B cell (primary cell): Measurements from ENCODE around the gene PPP2R5B.

Experiments
- EZH2 ChIP-seq: IDR thresholded peaks from 2 replicates; pipeline ENCODE4 v1.6.1; 2012; ENCODE audit warnings: borderline replicate concordance, low read depth, mild to moderate bottlenecking, moderate library complexity, low read length; ENCODE audit not compliant: insufficient read depth, poor library complexity, severe bottlenecking
- TF ChIP-seq, protein P1 (sequence below): fragments of 200-600 bp; IDR thresholded peaks from one replicate; pipeline ENCODE4 v1.8.0; 2022; ENCODE audit warnings: antibody characterized with exemption, mild to moderate bottlenecking

DNA sequence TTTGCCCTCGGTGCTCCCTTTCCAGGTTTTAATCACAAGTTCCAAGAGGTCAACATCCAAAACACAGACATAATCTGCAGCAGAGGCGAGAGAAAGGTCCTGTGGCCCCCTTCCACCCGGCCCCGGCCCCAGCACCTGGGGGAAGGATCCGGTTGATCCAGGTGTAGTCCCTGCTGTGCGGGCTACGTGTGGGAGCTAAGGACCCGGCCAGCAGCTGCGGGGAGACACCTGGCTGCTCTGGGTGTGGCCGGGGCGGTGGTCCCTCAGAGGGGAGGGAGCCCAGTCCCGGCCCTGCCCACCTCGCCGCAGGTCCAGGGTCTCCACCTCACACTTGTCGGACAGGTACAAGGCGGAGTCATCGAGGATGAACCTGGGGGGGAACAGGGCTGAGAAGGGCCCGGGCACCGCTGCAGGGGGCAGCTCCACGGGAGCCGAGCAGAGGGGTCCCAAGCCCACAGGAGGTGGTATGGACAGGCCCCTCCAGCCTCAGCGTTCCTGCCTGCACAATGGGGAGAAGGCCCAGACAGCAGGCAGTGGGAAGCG, 21.1 kb upstream of the PPP2R5B start:
- TF ChIP-seq, protein P1, sequence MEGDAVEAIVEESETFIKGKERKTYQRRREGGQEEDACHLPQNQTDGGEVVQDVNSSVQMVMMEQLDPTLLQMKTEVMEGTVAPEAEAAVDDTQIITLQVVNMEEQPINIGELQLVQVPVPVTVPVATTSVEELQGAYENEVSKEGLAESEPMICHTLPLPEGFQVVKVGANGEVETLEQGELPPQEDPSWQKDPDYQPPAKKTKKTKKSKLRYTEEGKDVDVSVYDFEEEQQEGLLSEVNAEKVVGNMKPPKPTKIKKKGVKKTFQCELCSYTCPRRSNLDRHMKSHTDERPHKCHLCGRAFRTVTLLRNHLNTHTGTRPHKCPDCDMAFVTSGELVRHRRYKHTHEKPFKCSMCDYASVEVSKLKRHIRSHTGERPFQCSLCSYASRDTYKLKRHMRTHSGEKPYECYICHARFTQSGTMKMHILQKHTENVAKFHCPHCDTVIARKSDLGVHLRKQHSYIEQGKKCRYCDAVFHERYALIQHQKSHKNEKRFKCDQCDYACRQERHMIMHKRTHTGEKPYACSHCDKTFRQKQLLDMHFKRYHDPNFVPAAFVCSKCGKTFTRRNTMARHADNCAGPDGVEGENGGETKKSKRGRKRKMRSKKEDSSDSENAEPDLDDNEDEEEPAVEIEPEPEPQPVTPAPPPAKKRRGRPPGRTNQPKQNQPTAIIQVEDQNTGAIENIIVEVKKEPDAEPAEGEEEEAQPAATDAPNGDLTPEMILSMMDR = no peak
- no peak for TF ChIP-seq EZH2
